Nephron (organoid): Measurements from ENCODE around the gene TBC1D9.
A peak's percentile ranks its signal among the peaks of the same experiment; 100 is the strongest.

Experiments used
- H3K27ac Mint-ChIP-seq, 3 experiments: 2 replicates each; pipeline ENCODE4 v1.8.0; 2020; ENCODE audit warnings: mixed read lengths in 3 of 3, mild to moderate bottlenecking in 2 of 3, moderate library complexity in 1 of 3
- H3K27me3 Mint-ChIP-seq: 2 replicates; pipeline ENCODE4 v1.8.0; 2021; ENCODE audit warnings: low read depth, mild to moderate bottlenecking, moderate library complexity, mixed read lengths
- H3K36me3 Mint-ChIP-seq: 2 replicates; pipeline ENCODE4 v1.8.0; 2020; ENCODE audit warnings: low read depth, mixed read lengths
- H3K4me1 Mint-ChIP-seq: 2 replicates; pipeline ENCODE4 v1.8.0; 2020; ENCODE audit warnings: mixed read lengths
- H3K4me3 Mint-ChIP-seq, 3 experiments: 2 replicates each; pipeline ENCODE4 v1.8.0; 2020; ENCODE audit warnings: mild to moderate bottlenecking in 3 of 3, mixed read lengths in 3 of 3, moderate library complexity in 2 of 3
- H3K9me3 Mint-ChIP-seq: 2 replicates; pipeline ENCODE4 v1.8.0; 2020; ENCODE audit warnings: mixed read lengths
- CTCF ChIP-seq, 3 experiments: fragments of 200-600 bp; sonication (generic); IDR thresholded peaks; one replicate each; pipeline ENCODE4 v1.5.0; 2021; ENCODE audit warnings: antibody characterized with exemption in 3 of 3; ENCODE audit not compliant: unreplicated experiment in 3 of 3

Gene TBC1D9

GRCh38 chr4:140729344-140730049 lies 26.7 kb downstream of the TBC1D9 start:
- peak overlapping the region; percentile 16 to 41 (median 37) for H3K27ac Mint-ChIP-seq
- H3K4me3 Mint-ChIP-seq: no peak overlapping the region
- H3K36me3 Mint-ChIP-seq: no peaks in the 10 kb centered on the region
- peaks cover 22% of the 10 kb centered on the region for H3K4me1 Mint-ChIP-seq
- H3K27me3 Mint-ChIP-seq: no peaks in the 10 kb centered on the region
- no peaks in the 10 kb centered on the region for H3K9me3 Mint-ChIP-seq
- no peak for TF ChIP-seq CTCF (IDR thresholded peaks at IDR 0.05; ENCODE audit: unreplicated experiment in 3 of 3)

GRCh38 chr4:140726776-140727500 lies 29.2 kb downstream of the TBC1D9 start:
- Mint-ChIP-seq H3K27me3 (no peaks in the 10 kb centered on the region), H3K9me3 (no peaks in the 10 kb centered on the region), H3K27ac (peak overlapping the region; percentile 74 to 87 (median 84)), H3K4me3 (no peak overlapping the region), H3K36me3 (no peaks in the 10 kb centered on the region), H3K4me1 (peaks cover 22% of the 10 kb centered on the region)
- TF ChIP-seq CTCF (IDR thresholded peaks at IDR 0.05; ENCODE audit: unreplicated experiment in 3 of 3): no peak

GRCh38 chr4:140725556-140725955 lies 30.6 kb downstream of the TBC1D9 start:
- no peak for TF ChIP-seq CTCF (IDR thresholded peaks at IDR 0.05; ENCODE audit: unreplicated experiment in 3 of 3)

GRCh38 chr4:140724760-140725159 lies 31.4 kb downstream of the TBC1D9 start:
- no peak for TF ChIP-seq CTCF (IDR thresholded peaks at IDR 0.05; ENCODE audit: unreplicated experiment in 3 of 3)
- Mint-ChIP-seq H3K4me1 (peaks cover 22% of the 10 kb centered on the region), H3K9me3 (no peaks in the 10 kb centered on the region), H3K4me3 (no peak overlapping the region), H3K27ac (peak overlapping the region in 1 of 3 experiments; percentile 14), H3K36me3 (no peaks in the 10 kb centered on the region), H3K27me3 (no peaks in the 10 kb centered on the region)

More at GRCh38 chr4:140725556-140725955, 30.6 kb downstream of the TBC1D9 start:
- H3K27me3 Mint-ChIP-seq: no peaks in the 10 kb centered on the region
- H3K4me1 Mint-ChIP-seq: peaks cover 22% of the 10 kb centered on the region
- no peaks in the 10 kb centered on the region for H3K36me3 Mint-ChIP-seq
- H3K27ac Mint-ChIP-seq: peak overlapping the region; percentile 12 to 51 (median 35)
- no peaks in the 10 kb centered on the region for H3K9me3 Mint-ChIP-seq
- no peak overlapping the region for H3K4me3 Mint-ChIP-seq

- H3K27ac Mint-ChIP-seq: peak overlapping the region in 2 of 3 experiments; percentile 4 to 44
- H3K9me3 Mint-ChIP-seq: no peaks in the 10 kb centered on the region
- H3K27me3 Mint-ChIP-seq: no peaks in the 10 kb centered on the region
Observed at GRCh38 chr4:140720387-140721304, 35.5 kb downstream of the TBC1D9 start.

More at GRCh38 chr4:140720387-140721304, 35.5 kb downstream of the TBC1D9 start:
- Mint-ChIP-seq H3K4me3 (no peak overlapping the region), H3K4me1 (no peaks in the 10 kb centered on the region), H3K36me3 (peaks cover 1% of the 10 kb centered on the region)
- no peak for TF ChIP-seq CTCF (IDR thresholded peaks at IDR 0.05; ENCODE audit: unreplicated experiment in 3 of 3)
